Mesodermal cell (in vitro differentiated cells): ENCODE measurements around the gene LRRC40.
"Not testable (repeated sequence)": the region's sequence is repeated elsewhere in the genome, so short reads cannot be mapped to it uniquely, and the experiment has no call there.

ENCODE experiments used
- H3K27ac ChIP-seq: 2 replicates; pipeline ENCODE4 v1.7.0; 2013; ENCODE audit warnings: mild to moderate bottlenecking, low read depth, low read length, moderate library complexity; ENCODE audit not compliant: severe bottlenecking
- H3K36me3 ChIP-seq: 2 replicates; pipeline ENCODE4 v1.7.1; 2013; ENCODE audit warnings: mild to moderate bottlenecking, low read length, moderate library complexity; ENCODE audit not compliant: control insufficient read depth, insufficient read depth
- H3K4me1 ChIP-seq: one replicate; pipeline ENCODE4 v1.7.1; 2013; ENCODE audit warnings: mild to moderate bottlenecking, low read length; ENCODE audit not compliant: insufficient read depth, control insufficient read depth, poor library complexity, severe bottlenecking
- H3K4me3 ChIP-seq: 2 replicates; pipeline ENCODE4 v1.7.0; 2013; ENCODE audit warnings: low read length, control low read depth, mild to moderate bottlenecking; ENCODE audit not compliant: insufficient read depth, poor library complexity, severe bottlenecking; ENCODE audit errors: extremely low read depth
- H3K9me3 ChIP-seq: 2 replicates; pipeline ENCODE4 v1.7.1; 2013; ENCODE audit warnings: mild to moderate bottlenecking, low read length, moderate library complexity; ENCODE audit not compliant: control insufficient read depth
- WGBS, 2 experiments: methylation state at CpG; one replicate each; pipeline ENCODE4 v1.1.5; 2013; ENCODE audit warnings: missing lambda C conversion rate in 2 of 2; ENCODE audit not compliant: insufficient coverage in 2 of 2; 5-methylcytosine and 5-hydroxymethylcytosine counted together

Gene LRRC40

GRCh38 chr1:70221238-70222121, 16.1 kb upstream of the LRRC40 start, which contains the start of gene SRSF11:
Gene SRSF11 (plus strand): TSS chr1:70221380. CDS start chr1:70221637, 257 bp downstream.
- Histone ChIP-seq H3K27ac (peak within 1 kb of the TSS; percentile 97), H3K9me3 (no peaks in the 10 kb centered on the region), H3K4me3 (peak within 1 kb of the TSS; percentile 75), H3K4me1 (peaks cover 12% of the 10 kb centered on the region), H3K36me3 (peaks cover 31% of the 10 kb centered on the region)
- WGBS, 2 experiments = 1% methylated on average over 58 to 64 of the region's 74 CpGs

GRCh38 chr1:70220517-70221237, 15.3 kb upstream of the LRRC40 start:
- Histone ChIP-seq H3K27ac (peak overlapping the region; percentile 97), H3K36me3 (peaks cover 36% of the 10 kb centered on the region), H3K4me3 (peak overlapping the region; percentile 75), H3K9me3 (no peaks in the 10 kb centered on the region), H3K4me1 (peaks cover 12% of the 10 kb centered on the region)
- 32 to 56% methylated on average over 6 to 8 of the region's 17 CpGs for WGBS, 2 experiments

GRCh38 chr1:70220015-70220414, 14.6 kb upstream of the LRRC40 start:
- Histone ChIP-seq H3K4me3 (no peak overlapping the region), H3K4me1 (peaks cover 12% of the 10 kb centered on the region), H3K9me3 (no peaks in the 10 kb centered on the region), H3K27ac (peak overlapping the region; percentile 41), H3K36me3 (peaks cover 39% of the 10 kb centered on the region)
- WGBS, 2 experiments = 86 to 100% methylated on average over 1 to 2 of the region's 2 CpGs

- Histone ChIP-seq H3K27ac (no peak overlapping the region), H3K9me3 (no peaks in the 10 kb centered on the region), H3K4me3 (no peak overlapping the region), H3K36me3 (peaks cover 52% of the 10 kb centered on the region), H3K4me1 (no peaks in the 10 kb centered on the region)
These were observed 6.2 kb upstream of the LRRC40 start for GRCh38 chr1:70211541-70211940.

- H3K36me3 ChIP-seq = peaks cover 47% of the 10 kb centered on the region
- H3K9me3 ChIP-seq = no peaks in the 10 kb centered on the region
- WGBS, 2 experiments = no CpG with 5 or more reads among the region's 1 CpG
- H3K4me3 ChIP-seq = no peak overlapping the region
- no peak overlapping the region for H3K27ac ChIP-seq
- no peaks in the 10 kb centered on the region for H3K4me1 ChIP-seq
These were observed 5.4 kb upstream of the LRRC40 start for GRCh38 chr1:70210820-70211219.

GRCh38 chr1:70208292-70208691, 2.9 kb upstream of the LRRC40 start:
- Histone ChIP-seq H3K9me3 (no peaks in the 10 kb centered on the region), H3K4me1 (peaks cover 5% of the 10 kb centered on the region), H3K4me3 (no peak overlapping the region), H3K27ac (no peak overlapping the region), H3K36me3 (peaks cover 37% of the 10 kb centered on the region)
- WGBS, 2 experiments = 94% methylated on average over 2 to 3 of the region's 7 CpGs

- Histone ChIP-seq H3K27ac (no peak overlapping the region), H3K9me3 (no peaks in the 10 kb centered on the region), H3K4me1 (peaks cover 5% of the 10 kb centered on the region), H3K4me3 (no peak overlapping the region), H3K36me3 (peaks cover 34% of the 10 kb centered on the region)
- WGBS, 2 experiments = 100% methylated on average over 1 to 3 of the region's 4 CpGs
These were observed 2.1 kb upstream of the LRRC40 start for GRCh38 chr1:70207492-70207891.

GRCh38 chr1:70206833-70207232, 1.5 kb upstream of the LRRC40 start:
- H3K9me3 ChIP-seq, H3K4me1 ChIP-seq, H3K27ac ChIP-seq: not testable (repeated sequence)
- 93% methylated on average over 15 to 16 of the region's 17 CpGs for WGBS, 2 experiments
- Histone ChIP-seq H3K4me3 (peak overlapping the region; percentile 95), H3K36me3 (peaks cover 29% of the 10 kb centered on the region)

GRCh38 chr1:70205071-70205433, 327 bp downstream of the LRRC40 start:
- H3K9me3 ChIP-seq = no peaks in the 10 kb centered on the region
- peak overlapping the region; percentile 73 for H3K27ac ChIP-seq
- H3K4me3 ChIP-seq = peak overlapping the region; percentile 95
- H3K4me1 ChIP-seq = peaks cover 5% of the 10 kb centered on the region
- H3K36me3 ChIP-seq = peaks cover 24% of the 10 kb centered on the region
- WGBS, 2 experiments = 0 to 2% methylated on average over 9 to 10 of the region's 11 CpGs

GRCh38 chr1:70204600-70204999, 779 bp downstream of the LRRC40 start:
- H3K4me1 ChIP-seq = peaks cover 5% of the 10 kb centered on the region
- peaks cover 19% of the 10 kb centered on the region for H3K36me3 ChIP-seq
- 4 to 5% methylated on average over 3 to 4 of the region's 4 CpGs for WGBS, 2 experiments
- H3K27ac ChIP-seq = no peak overlapping the region
- peak overlapping the region; percentile 95 for H3K4me3 ChIP-seq
- H3K9me3 ChIP-seq = no peaks in the 10 kb centered on the region

- Histone ChIP-seq H3K4me3 (peak overlapping the region; percentile 95), H3K36me3 (peaks cover 18% of the 10 kb centered on the region), H3K27ac (no peak overlapping the region), H3K4me1 (peaks cover 5% of the 10 kb centered on the region), H3K9me3 (no peaks in the 10 kb centered on the region)
- whole genome bisulfite sequencing, 2 experiments = no CpG with 5 or more reads among the region's 1 CpG
These were observed 1.2 kb downstream of the LRRC40 start for GRCh38 chr1:70204139-70204538.
